SK-N-SH (cell line): Measurements from ENCODE around the gene RPP21. TPM values are rescaled to one million over a fixed set of nuclear protein-coding genes. Genes with fewer than 3 reads are reported as not detected.

Experiments
- CTCF ChIA-PET: fragments of 300-600, 350-600 bp; formaldehyde crosslinking; extraction: SDS; loops from one replicate; lab custom pipeline; 2021; lab: Yijun Ruan, JAX
- POLR2A ChIA-PET: fragments of 350-600 bp; sonication (Branson Sonifier 250); formaldehyde crosslinking; extraction: SDS; loops from one replicate; lab custom pipeline; 2020; ENCODE audit warnings: antibody characterized with exemption, inconsistent platforms; lab: Yijun Ruan, JAX
- DNase-seq: peaks from one replicate; pipeline ENCODE4 v3.0.0; 2012
- H2AFZ ChIP-seq: fragments of 200-600 bp; sonication (generic); 2 replicates; pipeline ENCODE4 v1.8.1; 2016; ENCODE audit warnings: antibody characterized with exemption, mild to moderate bottlenecking, low read depth
- H3F3A ChIP-seq: fragments of 200-600 bp; sonication (generic); replicated peaks from 2 replicates; pipeline ENCODE3; 2016; ENCODE audit warnings: antibody characterized with exemption, mild to moderate bottlenecking; ENCODE audit not compliant: insufficient read depth
- H3K27ac ChIP-seq, 2 experiments: fragments of 200-500 bp in 1 of 2; fragments of 200-600 bp in 1 of 2; sonication (Bioruptor generic) in 1 of 2; sonication (generic), shearing (Covaris generic) in 1 of 2; 2 replicates each; pipeline versions ENCODE4 v1.5.1 to v1.6.1; 2014 to 2016; ENCODE audit warnings: low read depth in 2 of 2, inconsistent platforms in 1 of 2, low read length in 1 of 2, mild to moderate bottlenecking in 1 of 2, mixed read lengths in 1 of 2
- H3K27me3 ChIP-seq: fragments of 200-600 bp; sonication (generic), shearing (Covaris generic); 2 replicates; pipeline ENCODE4 v1.6.1; 2016; ENCODE audit warnings: mixed run types; ENCODE audit not compliant: insufficient read depth
- H3K36me3 ChIP-seq, 2 experiments: fragments of 200-500 bp in 1 of 2; fragments of 200-600 bp in 1 of 2; sonication (Bioruptor generic) in 1 of 2; sonication (generic) in 1 of 2; replicated peaks in 1 of 2; 2 replicates each; pipeline versions ENCODE3 to v1.5.1; 2014 to 2016; ENCODE audit warnings: low read length in 1 of 2, mild to moderate bottlenecking in 1 of 2; ENCODE audit not compliant: insufficient read depth in 2 of 2, control insufficient read depth in 1 of 2
- H3K4me1 ChIP-seq, 2 experiments: fragments of 200-500 bp in 1 of 2; fragments of 200-600 bp in 1 of 2; sonication (Bioruptor generic) in 1 of 2; sonication (generic), shearing (Covaris generic) in 1 of 2; 2 replicates each; pipeline versions ENCODE4 v1.5.1 to v1.6.1; 2014 to 2016; ENCODE audit warnings: low read depth in 1 of 2, low read length in 1 of 2, mixed run types in 1 of 2; ENCODE audit not compliant: insufficient read depth in 2 of 2, control insufficient read depth in 1 of 2
- H3K4me2 ChIP-seq: fragments of 200-600 bp; sonication (generic), shearing (Covaris generic); 2 replicates; pipeline ENCODE4 v1.6.1; 2017; ENCODE audit warnings: mixed run types
- H3K4me3 ChIP-seq, 2 experiments: fragments of 200-500 bp in 1 of 2; fragments of 200-600 bp in 1 of 2; sonication (Bioruptor generic) in 1 of 2; sonication (generic), shearing (Covaris generic) in 1 of 2; 2 replicates each; pipeline versions ENCODE4 v1.5.1 to v1.8.1; 2014 to 2016; ENCODE audit warnings: low read depth in 2 of 2, inconsistent platforms in 1 of 2, low read length in 1 of 2, mild to moderate bottlenecking in 1 of 2, mixed read lengths in 1 of 2, moderate library complexity in 1 of 2
- H3K79me2 ChIP-seq: fragments of 200-600 bp; sonication (generic); 2 replicates; pipeline ENCODE4 v1.8.1; 2017; ENCODE audit warnings: mild to moderate bottlenecking; ENCODE audit not compliant: insufficient read depth
- H3K9ac ChIP-seq: fragments of 200-600 bp; sonication (generic); 2 replicates; pipeline ENCODE4 v1.6.1; 2017; ENCODE audit warnings: mixed run types
- H3K9me2 ChIP-seq: fragments of 200-600 bp; sonication (generic); 2 replicates; pipeline ENCODE4 v1.6.1; 2017; ENCODE audit warnings: mixed run types
- H3K9me3 ChIP-seq: fragments of 200-600 bp; sonication (generic); 2 replicates; pipeline ENCODE4 v1.6.1; 2017; ENCODE audit warnings: mixed run types, mild to moderate bottlenecking, moderate library complexity
- H4K20me1 ChIP-seq: fragments of 200-600 bp; sonication (generic); 2 replicates; pipeline ENCODE4 v1.6.1; 2017; ENCODE audit warnings: mild to moderate bottlenecking, mixed run types; ENCODE audit not compliant: insufficient read depth
- CHD2 ChIP-seq: fragments of 150-350 bp; IDR thresholded peaks from 2 replicates; pipeline ENCODE4 v1.6.1; 2018; ENCODE audit warnings: low read length; ENCODE audit not compliant: partially characterized antibody
- ELF1 ChIP-seq: IDR thresholded peaks from 2 replicates; pipeline ENCODE4 v1.4.0; 2012
- EP300 ChIP-seq, 2 experiments: IDR thresholded peaks; 2 replicates each; pipeline versions ENCODE4 v1.4.0 to v1.6.1; 2012; ENCODE audit warnings: borderline replicate concordance in 1 of 2, low read depth in 1 of 2, low read length in 1 of 2
- EZH2phosphoT487 ChIP-seq: fragments of 200-600 bp; sonication (generic); IDR thresholded peaks from 2 replicates; pipeline ENCODE4 v1.6.1; 2017; ENCODE audit warnings: low read depth, mixed run types, mild to moderate bottlenecking, antibody characterized with exemption, moderate library complexity, borderline replicate concordance
- FOSL2 ChIP-seq: IDR thresholded peaks from 2 replicates; pipeline ENCODE4 v1.4.0; 2012; ENCODE audit warnings: low read depth, mild to moderate bottlenecking, moderate library complexity, borderline replicate concordance
- FOXJ3 ChIP-seq: sonication (generic); formaldehyde crosslinking; IDR thresholded peaks from 2 replicates; pipeline ENCODE4 v1.5.1; 2020; ENCODE audit warnings: mild to moderate bottlenecking, missing genetic modification reagents
- GATA2 ChIP-seq: sonication (generic); formaldehyde crosslinking; IDR thresholded peaks from 2 replicates; pipeline ENCODE4 v1.5.0; 2020; ENCODE audit warnings: mild to moderate bottlenecking, missing genetic modification reagents
- IRF3 ChIP-seq: fragments of 150-350 bp; IDR thresholded peaks from 2 replicates; pipeline ENCODE4 v1.6.1; 2016; ENCODE audit warnings: mild to moderate bottlenecking, low read depth, low read length
- MXI1 ChIP-seq: IDR thresholded peaks from 2 replicates; pipeline ENCODE4 v1.6.1; 2012; ENCODE audit warnings: mild to moderate bottlenecking, low read depth, low read length, improper control_type of control experiment
- PBX3 ChIP-seq: IDR thresholded peaks from 2 replicates; pipeline ENCODE4; 2012
- RAD21 ChIP-seq: IDR thresholded peaks from 2 replicates; pipeline ENCODE4 v1.6.1; 2012; ENCODE audit warnings: mild to moderate bottlenecking, low read length
- RCOR1 ChIP-seq: fragments of 150-350 bp; IDR thresholded peaks from 2 replicates; pipeline ENCODE4 v1.6.1; 2017; ENCODE audit warnings: antibody characterized with exemption, low read length
- RFX5 ChIP-seq: IDR thresholded peaks from 2 replicates; pipeline ENCODE4 v1.6.1; 2012; ENCODE audit warnings: mild to moderate bottlenecking, improper control_type of control experiment, low read length
- RXRA ChIP-seq: IDR thresholded peaks from 2 replicates; pipeline ENCODE4 v1.4.0; 2012; ENCODE audit warnings: low read depth, mild to moderate bottlenecking, borderline replicate concordance
- SIN3A ChIP-seq: IDR thresholded peaks from 2 replicates; pipeline ENCODE4 v1.6.1; 2012; ENCODE audit warnings: low read depth, mild to moderate bottlenecking, low read length, moderate library complexity, borderline replicate concordance
- SMC3 ChIP-seq: IDR thresholded peaks from 2 replicates; pipeline ENCODE4 v1.6.1; 2012; ENCODE audit warnings: low read depth, low read length, improper control_type of control experiment
- TAF1 ChIP-seq: IDR thresholded peaks from 2 replicates; pipeline ENCODE4 v1.6.1; 2012; ENCODE audit warnings: low read depth, mild to moderate bottlenecking, low read length, moderate library complexity, borderline replicate concordance
- TCF12 ChIP-seq: IDR thresholded peaks from 2 replicates; pipeline ENCODE4 v1.4.0; 2012
- TEAD4 ChIP-seq: IDR thresholded peaks from 2 replicates; pipeline ENCODE4 v1.4.0; 2012; ENCODE audit warnings: mild to moderate bottlenecking, borderline replicate concordance; ENCODE audit not compliant: insufficient read depth
- WGBS: methylation state at CpG from one replicate; pipeline ENCODE4 v1.1.6; 2017; ENCODE audit warnings: low lambda C conversion rate; 5-methylcytosine and 5-hydroxymethylcytosine counted together
- polyA plus RNA-seq, 3 experiments: library from polyadenylated mRNA; depleted of rRNA; stranded (reverse); fragments of >200 nt; gene quantifications; 2 replicates each; pipeline ENCODE4 v1.2.3, GENCODE V29; 2012
- TF ChIP-seq, protein P1 (sequence below): IDR thresholded peaks from 2 replicates; pipeline ENCODE4 v1.4.0; 2012; ENCODE audit warnings: low read depth, borderline replicate concordance

The RPP21 gene
- polyA plus RNA-seq, 1 of the 3 experiments (the other 2 are of a cell fraction) = 108 TPM

DNA sequence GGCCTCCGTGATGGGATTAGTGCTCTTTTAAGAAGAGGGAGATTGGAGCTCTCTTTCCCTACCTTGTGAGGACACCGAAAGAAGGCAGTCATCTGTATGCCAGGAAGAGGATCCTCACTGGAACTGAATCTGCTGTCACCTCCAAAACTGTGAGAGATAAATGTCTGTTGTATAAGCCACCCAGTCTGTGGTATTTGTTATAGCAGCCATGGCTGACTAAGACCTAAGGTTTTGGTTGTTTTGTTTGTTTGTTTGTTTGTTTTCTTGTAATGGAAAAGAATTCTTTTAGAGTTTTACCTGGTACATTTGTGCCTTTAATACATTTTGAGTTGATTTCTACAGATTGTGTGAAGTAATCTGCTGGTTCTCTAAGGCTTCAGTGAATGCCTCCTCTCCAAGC is 7.6 kb downstream of the RPP21 start:
- no peak for DNase-seq
- no peaks in the 10 kb centered on the region for H3K36me3 ChIP-seq
- TF ChIP-seq RFX5 (no peak), TAF1 (no peak), IRF3 (no peak), EP300 (IDR thresholded peaks at IDR 0.05; ENCODE audit: borderline replicate concordance in 1 of 2, low read depth in 1 of 2, low read length in 1 of 2) (no peak), CHD2 (no peak), PBX3 (no peak), TEAD4 (no peak), FOXJ3 (no peak), TCF12 (no peak), ELF1 (no peak), RXRA (no peak), SIN3A (no peak), GATA2 (CRISPR knock-in tag) (no peak), EZH2phosphoT487 (no peak), FOSL2 (no peak), RAD21 (no peak), SMC3 (no peak), RCOR1 (no peak), MXI1 (no peak)
- TF ChIP-seq, protein P1, sequence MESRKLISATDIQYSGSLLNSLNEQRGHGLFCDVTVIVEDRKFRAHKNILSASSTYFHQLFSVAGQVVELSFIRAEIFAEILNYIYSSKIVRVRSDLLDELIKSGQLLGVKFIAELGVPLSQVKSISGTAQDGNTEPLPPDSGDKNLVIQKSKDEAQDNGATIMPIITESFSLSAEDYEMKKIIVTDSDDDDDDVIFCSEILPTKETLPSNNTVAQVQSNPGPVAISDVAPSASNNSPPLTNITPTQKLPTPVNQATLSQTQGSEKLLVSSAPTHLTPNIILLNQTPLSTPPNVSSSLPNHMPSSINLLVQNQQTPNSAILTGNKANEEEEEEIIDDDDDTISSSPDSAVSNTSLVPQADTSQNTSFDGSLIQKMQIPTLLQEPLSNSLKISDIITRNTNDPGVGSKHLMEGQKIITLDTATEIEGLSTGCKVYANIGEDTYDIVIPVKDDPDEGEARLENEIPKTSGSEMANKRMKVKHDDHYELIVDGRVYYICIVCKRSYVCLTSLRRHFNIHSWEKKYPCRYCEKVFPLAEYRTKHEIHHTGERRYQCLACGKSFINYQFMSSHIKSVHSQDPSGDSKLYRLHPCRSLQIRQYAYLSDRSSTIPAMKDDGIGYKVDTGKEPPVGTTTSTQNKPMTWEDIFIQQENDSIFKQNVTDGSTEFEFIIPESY = no peak
- H3K4me3 ChIP-seq = no peak overlapping the region
- no peak overlapping the region for H3K4me2 ChIP-seq
- H3K79me2 ChIP-seq = no peaks in the 10 kb centered on the region
- H2AFZ ChIP-seq = no peak overlapping the region
- no peaks in the 10 kb centered on the region for H3K9me3 ChIP-seq
- POLR2A ChIA-PET = no interaction called here
- CTCF ChIA-PET = interaction anchor here (1.2 kb wide), 1 partner anchor 45 kb away, joined by 3 read pairs; no protein-coding TSS in a partner anchor
- no peaks in the 10 kb centered on the region for H4K20me1 ChIP-seq
- H3K27ac ChIP-seq = no peak overlapping the region
- H3K9me2 ChIP-seq = no peaks in the 10 kb centered on the region
- no peaks in the 10 kb centered on the region for H3K4me1 ChIP-seq
- no peaks in the 10 kb centered on the region for H3F3A ChIP-seq
- WGBS = 55% methylated on average over 2 of the region's 2 CpGs
- no peak overlapping the region for H3K9ac ChIP-seq
- peaks cover 14% of the 10 kb centered on the region; the same call in 1 of the 2 replicates for H3K27me3 ChIP-seq
